HUDEP-2 (cell line): ENCODE results near the gene LRRC49.
"Not testable (repeated sequence)": the region's sequence is repeated elsewhere in the genome, so short reads cannot be mapped to it uniquely, and the experiment has no call there.

ENCODE experiments used
- DNase-seq, 76 experiments: peaks; one replicate each; lab custom pipeline; 2025; ENCODE audit not compliant: unreplicated experiment in 76 of 76; lab: John Stamatoyannopoulos, UW

LRRC49 gene

GRCh38 chr15:70866982-70867641, 25.5 kb upstream of the LRRC49 start:
- DNase-seq = no peak

DNA sequence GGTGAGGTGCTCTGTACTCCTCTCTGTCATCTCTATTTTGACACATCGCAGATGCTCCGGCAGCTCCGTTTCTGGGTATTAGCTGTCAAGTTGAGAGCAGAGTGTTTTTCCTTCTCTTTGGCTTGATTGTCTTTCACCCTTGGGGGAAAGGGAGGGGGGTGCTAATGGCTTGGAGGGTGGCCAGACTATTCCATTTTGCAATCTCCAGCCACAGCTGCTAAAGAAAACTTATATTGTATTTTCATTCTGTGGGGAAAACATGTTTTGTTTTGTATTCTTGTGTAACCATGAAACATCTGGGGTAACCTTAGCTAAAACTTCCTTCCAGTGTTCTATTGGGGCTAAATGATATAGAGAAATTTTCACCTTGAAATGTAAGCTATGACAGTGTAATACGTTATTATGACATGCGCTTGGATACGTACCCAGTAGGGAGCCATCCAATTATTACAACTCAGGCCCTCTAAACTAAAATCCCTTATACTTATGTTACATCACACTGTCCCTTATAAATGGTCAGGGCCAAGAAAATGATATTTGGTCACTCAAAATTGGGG, 24.6 kb upstream of the LRRC49 start:
- no peak for DNase-seq

GRCh38 chr15:70869346-70869745, 23.3 kb upstream of the LRRC49 start:
- DNase-seq = no peak

GRCh38 chr15:70870051-70870450, 22.6 kb upstream of the LRRC49 start:
- DNase-seq = no peak

GRCh38 chr15:70871490-70871889, 21.1 kb upstream of the LRRC49 start:
- DNase-seq = not testable (repeated sequence)

GRCh38 chr15:70873232-70874054, 19.2 kb upstream of the LRRC49 start:
- no peak for DNase-seq

DNA sequence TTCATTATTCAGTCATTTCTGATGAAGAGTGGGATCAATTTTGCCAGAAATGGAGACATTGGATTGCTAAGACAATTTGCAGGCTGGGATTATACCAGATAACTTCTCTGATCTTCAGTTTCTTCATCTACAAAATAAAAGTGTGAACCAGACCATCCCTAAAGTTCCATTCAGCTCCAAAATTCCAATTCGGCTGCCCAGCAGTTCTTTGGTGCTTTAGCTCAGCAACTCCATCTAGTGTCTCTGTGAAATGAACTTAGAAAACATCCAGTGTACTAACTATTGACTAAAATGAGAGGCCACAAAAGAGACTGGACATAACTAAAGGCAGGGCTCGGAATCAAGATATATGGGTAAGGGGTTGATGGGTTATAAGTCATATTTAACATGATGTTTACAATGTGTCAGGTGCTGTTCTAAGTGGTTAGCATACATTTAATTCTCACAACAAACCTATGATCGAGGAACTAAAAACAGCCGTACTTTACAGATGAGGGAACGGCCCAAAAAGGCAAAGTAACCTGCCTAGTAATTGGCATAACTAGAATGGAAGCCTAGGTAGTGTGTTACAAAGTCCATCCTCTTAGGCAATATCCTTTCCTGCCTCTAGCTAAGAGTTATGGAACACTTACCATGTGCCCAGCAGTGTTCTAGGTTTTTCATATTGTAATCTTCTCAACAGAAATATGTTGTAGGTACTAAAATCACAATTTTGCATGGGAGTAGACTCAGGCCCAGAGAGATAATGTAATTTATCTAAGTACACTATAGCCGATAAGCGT, 17.4 kb upstream of the LRRC49 start:
- no peak for DNase-seq

DNA sequence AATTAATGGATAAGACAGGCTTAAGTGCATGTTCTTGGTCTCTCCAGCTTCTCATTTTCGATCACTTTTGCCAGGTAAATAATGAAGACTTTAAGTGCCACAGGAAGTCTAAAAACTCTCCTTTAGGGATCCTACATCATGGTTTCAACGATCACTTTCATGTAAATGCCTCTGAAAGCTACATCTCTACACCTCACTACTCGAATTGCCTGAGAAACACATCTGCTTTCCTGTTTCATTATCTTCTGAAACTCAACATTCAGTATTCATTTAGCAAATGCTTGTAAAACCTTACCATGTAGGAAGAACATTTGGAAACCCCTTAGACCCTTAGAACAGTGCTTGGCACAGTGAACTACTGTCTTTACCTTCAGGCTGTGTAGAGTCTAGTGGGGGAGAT, 16.6 kb upstream of the LRRC49 start:
- no peak for DNase-seq

DNA sequence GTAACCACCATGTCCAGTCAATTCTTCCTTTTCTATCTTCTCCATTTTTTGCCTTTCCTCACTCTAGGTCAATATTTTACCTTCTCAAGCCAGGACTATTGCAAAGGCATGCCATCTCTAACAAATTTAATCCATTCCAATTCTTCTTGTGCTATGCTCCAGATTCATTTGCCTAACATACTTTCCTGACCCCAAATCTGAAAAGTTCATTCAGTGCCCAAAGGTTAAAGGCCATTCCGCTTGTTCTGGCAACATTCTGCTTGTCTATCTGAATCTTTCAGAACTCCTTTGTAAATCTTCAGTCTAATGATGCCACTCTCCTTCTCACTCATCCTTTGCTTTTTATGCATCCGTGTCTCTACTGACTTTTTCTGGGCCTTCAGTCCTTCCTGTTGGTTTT, 15.9 kb upstream of the LRRC49 start:
- DNase-seq = no peak

DNA sequence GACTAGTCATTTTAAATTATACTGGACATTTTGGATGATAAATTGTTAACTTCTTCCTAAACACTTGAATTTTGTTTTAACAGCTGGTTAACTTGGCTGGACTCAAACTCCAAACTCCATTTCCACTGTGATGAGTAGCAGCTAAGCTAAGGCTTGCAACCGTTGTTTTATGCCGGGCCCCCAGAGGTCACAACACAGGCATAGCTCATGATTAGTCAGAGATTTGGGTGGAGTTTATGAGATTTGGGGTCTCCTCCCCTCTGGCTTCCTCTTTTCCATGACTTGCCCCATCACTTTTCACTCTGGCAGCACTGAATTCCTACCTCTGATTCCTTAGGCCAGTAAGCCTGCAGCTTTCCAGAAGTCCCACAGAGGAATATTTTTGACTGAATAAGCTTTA, 13.2 kb upstream of the LRRC49 start:
- no peak for DNase-seq

- no peak for DNase-seq
Observed at GRCh38 chr15:70880781-70881180, 11.8 kb upstream of the LRRC49 start.

GRCh38 chr15:70882361-70882760, 10.3 kb upstream of the LRRC49 start:
- DNase-seq = no peak

GRCh38 chr15:70892912-70893560, 410 bp downstream of the LRRC49 start:
- DNase-seq = no peak

- no peak for DNase-seq
Observed at GRCh38 chr15:70902107-70902506, 9.5 kb downstream of the LRRC49 start.

- DNase-seq = no peak
Observed at GRCh38 chr15:70906842-70907241, 14.2 kb downstream of the LRRC49 start.

- no peak for DNase-seq
Observed at GRCh38 chr15:70907784-70908471, 15.3 kb downstream of the LRRC49 start.

- DNase-seq = no peak
Observed at GRCh38 chr15:70910958-70911357, 18.3 kb downstream of the LRRC49 start.

DNA sequence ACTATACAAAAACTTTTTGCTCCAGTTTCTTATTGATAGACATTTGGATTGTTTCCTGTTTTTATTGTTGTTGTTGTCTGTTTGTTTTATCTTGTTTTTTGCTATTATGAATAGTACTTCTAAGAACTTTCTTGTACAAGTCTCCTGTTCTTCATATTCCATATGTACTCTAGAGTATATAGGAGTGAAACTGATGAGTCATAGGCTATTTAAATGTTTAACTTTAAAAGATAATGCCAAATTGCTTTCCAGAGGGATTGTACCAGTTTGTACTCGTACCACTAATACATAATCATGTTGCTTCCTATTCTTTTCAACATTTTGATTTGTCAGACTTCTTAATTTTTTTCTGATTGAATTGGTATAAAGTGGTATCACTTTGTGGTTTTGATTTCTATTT, 19.6 kb downstream of the LRRC49 start:
- no peak for DNase-seq

GRCh38 chr15:70916531-70916930, 23.9 kb downstream of the LRRC49 start:
- no peak for DNase-seq

GRCh38 chr15:70917955-70918354, 25.3 kb downstream of the LRRC49 start:
- DNase-seq = no peak
